MM.1S (cell line): ENCODE results near the gene CLINT1.

Experiments used
- DNase-seq: peaks from one replicate; pipeline ENCODE4 v3.0.0-alpha.2; 2015
- H2AFZ ChIP-seq: fragments of 300-600 bp; sonication (generic); 2 replicates; pipeline ENCODE4 v1.6.0; 2016; ENCODE audit warnings: antibody characterized with exemption, low read length
- H3F3A ChIP-seq: fragments of 300-600 bp; sonication (generic); 2 replicates; pipeline ENCODE4 v1.6.1; 2016; ENCODE audit warnings: mild to moderate bottlenecking, antibody characterized with exemption, low read length, moderate library complexity, mixed read lengths; ENCODE audit not compliant: insufficient read depth
- H3K27ac ChIP-seq: fragments of 300-600 bp; sonication (generic); 2 replicates; pipeline ENCODE4 v1.5.1; 2016; ENCODE audit warnings: mild to moderate bottlenecking, low read length
- H3K27me3 ChIP-seq: fragments of 300-600 bp; sonication (generic); replicated peaks from 2 replicates; pipeline ENCODE4 v1.6.0; 2016; ENCODE audit warnings: low read length; ENCODE audit not compliant: insufficient read depth
- H3K36me3 ChIP-seq: fragments of 300-600 bp; sonication (generic); replicated peaks from 2 replicates; pipeline ENCODE4 v1.6.1; 2016; ENCODE audit warnings: mild to moderate bottlenecking, low read length, mixed read lengths; ENCODE audit not compliant: insufficient read depth
- H3K4me1 ChIP-seq: fragments of 300-600 bp; sonication (generic); 2 replicates; pipeline ENCODE4 v1.6.1; 2016; ENCODE audit warnings: low read length, mixed read lengths
- H3K4me2 ChIP-seq: fragments of 300-600 bp; sonication (generic); 2 replicates; pipeline ENCODE4 v1.6.0; 2016; ENCODE audit warnings: low read depth, low read length
- H3K4me3 ChIP-seq: fragments of 300-600 bp; sonication (generic); 2 replicates; pipeline ENCODE4 v1.5.1; 2016; ENCODE audit warnings: low read length, mixed read lengths
- H3K79me2 ChIP-seq: fragments of 300-600 bp; sonication (generic); 2 replicates; pipeline ENCODE4 v1.6.1; 2016; ENCODE audit warnings: mixed run types, low read length, mixed read lengths
- H3K9ac ChIP-seq: fragments of 300-600 bp; sonication (generic); 2 replicates; pipeline ENCODE4 v1.6.1; 2016; ENCODE audit warnings: low read length, mixed read lengths
- H3K9me2 ChIP-seq: fragments of 300-600 bp; sonication (generic); replicated peaks from 2 replicates; pipeline ENCODE4 v1.6.1; 2016; ENCODE audit warnings: mild to moderate bottlenecking, low read length, mixed read lengths; ENCODE audit not compliant: insufficient read depth
- H3K9me3 ChIP-seq: fragments of 300-600 bp; sonication (generic); replicated peaks from 2 replicates; pipeline ENCODE4 v1.6.1; 2016; ENCODE audit warnings: mild to moderate bottlenecking, low read length, mixed read lengths; ENCODE audit not compliant: insufficient read depth
- H4K20me1 ChIP-seq: fragments of 300-600 bp; sonication (generic); 2 replicates; pipeline ENCODE4 v1.6.1; 2016; ENCODE audit warnings: mild to moderate bottlenecking, low read length, moderate library complexity, mixed read lengths; ENCODE audit not compliant: insufficient read depth
- EZH2 ChIP-seq: fragments of 300-600 bp; sonication (generic); optimal IDR thresholded peaks from 2 replicates; pipeline ENCODE3; 2017; ENCODE audit warnings: low read depth, mild to moderate bottlenecking, antibody characterized with exemption, low read length, mixed read lengths
- EZH2phosphoT487 ChIP-seq: fragments of 300-600 bp; sonication (generic); IDR thresholded peaks from 2 replicates; pipeline ENCODE4 v1.6.1; 2018; ENCODE audit warnings: antibody characterized with exemption, low read length
- TF ChIP-seq, protein P1 (sequence below): fragments of 300-600 bp; sonication (generic); IDR thresholded peaks from 2 replicates; pipeline ENCODE4 v1.5.1; 2016; ENCODE audit warnings: antibody characterized with exemption, low read length, mixed read lengths

The CLINT1 gene

DNA sequence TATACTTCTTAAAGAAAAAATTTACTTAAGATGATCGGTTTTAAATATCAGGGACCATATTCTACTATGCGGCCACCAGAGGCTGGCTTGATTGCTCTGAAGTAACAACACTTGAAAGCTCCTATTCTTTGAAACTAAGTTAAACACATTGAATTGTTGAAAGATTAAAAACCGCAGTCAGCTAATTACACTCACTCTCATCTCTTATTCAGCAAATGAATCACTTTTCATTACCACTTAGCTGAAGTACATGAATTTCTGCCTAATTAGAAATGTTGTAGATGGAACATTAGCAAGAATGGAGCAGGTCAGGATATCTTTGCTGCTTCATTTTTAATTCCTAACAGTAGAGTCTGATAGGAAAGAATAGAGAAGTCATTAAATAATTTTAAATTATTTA, 73.1 kb downstream of the CLINT1 start:
- H3K79me2 ChIP-seq: no peaks in the 10 kb centered on the region
- H3K27ac ChIP-seq: no peak overlapping the region
- H3K9ac ChIP-seq: no peak overlapping the region
- no peak overlapping the region for H2AFZ ChIP-seq
- H3K4me2 ChIP-seq: no peak overlapping the region
- H3K9me3 ChIP-seq: no peaks in the 10 kb centered on the region
- H3K27me3 ChIP-seq: no peaks in the 10 kb centered on the region
- H3K4me1 ChIP-seq: no peaks in the 10 kb centered on the region
- H3K4me3 ChIP-seq: no peak overlapping the region
- DNase-seq: no peak
- TF ChIP-seq EZH2 (no peak), EZH2phosphoT487 (no peak)
- TF ChIP-seq, protein P1, sequence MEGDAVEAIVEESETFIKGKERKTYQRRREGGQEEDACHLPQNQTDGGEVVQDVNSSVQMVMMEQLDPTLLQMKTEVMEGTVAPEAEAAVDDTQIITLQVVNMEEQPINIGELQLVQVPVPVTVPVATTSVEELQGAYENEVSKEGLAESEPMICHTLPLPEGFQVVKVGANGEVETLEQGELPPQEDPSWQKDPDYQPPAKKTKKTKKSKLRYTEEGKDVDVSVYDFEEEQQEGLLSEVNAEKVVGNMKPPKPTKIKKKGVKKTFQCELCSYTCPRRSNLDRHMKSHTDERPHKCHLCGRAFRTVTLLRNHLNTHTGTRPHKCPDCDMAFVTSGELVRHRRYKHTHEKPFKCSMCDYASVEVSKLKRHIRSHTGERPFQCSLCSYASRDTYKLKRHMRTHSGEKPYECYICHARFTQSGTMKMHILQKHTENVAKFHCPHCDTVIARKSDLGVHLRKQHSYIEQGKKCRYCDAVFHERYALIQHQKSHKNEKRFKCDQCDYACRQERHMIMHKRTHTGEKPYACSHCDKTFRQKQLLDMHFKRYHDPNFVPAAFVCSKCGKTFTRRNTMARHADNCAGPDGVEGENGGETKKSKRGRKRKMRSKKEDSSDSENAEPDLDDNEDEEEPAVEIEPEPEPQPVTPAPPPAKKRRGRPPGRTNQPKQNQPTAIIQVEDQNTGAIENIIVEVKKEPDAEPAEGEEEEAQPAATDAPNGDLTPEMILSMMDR: no peak
- H4K20me1 ChIP-seq: no peaks in the 10 kb centered on the region
- H3K36me3 ChIP-seq: peaks cover 3% of the 10 kb centered on the region; the same call in 1 of the 2 replicates
- no peaks in the 10 kb centered on the region for H3K9me2 ChIP-seq
- no peaks in the 10 kb centered on the region for H3F3A ChIP-seq

DNA sequence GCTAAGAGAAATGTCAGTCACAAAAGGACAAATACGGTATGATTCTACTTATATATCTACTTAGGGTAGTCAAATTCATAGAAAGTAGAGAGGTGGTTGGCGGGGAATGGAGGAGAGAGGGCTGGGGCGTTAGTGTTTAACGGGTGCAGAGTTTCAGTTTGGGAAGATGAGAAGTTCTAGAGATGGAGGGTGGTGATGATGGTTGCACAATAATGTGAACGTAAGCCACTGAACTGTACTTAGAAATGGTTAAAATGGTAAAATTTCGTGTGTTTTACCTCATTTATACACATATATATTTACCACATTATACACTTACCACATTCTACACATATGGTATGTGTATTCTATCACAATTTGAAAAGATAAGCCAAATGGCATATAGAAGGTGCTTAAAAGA, 79.7 kb downstream of the CLINT1 start:
- Histone ChIP-seq H2AFZ (no peak overlapping the region), H3K9me2 (no peaks in the 10 kb centered on the region), H3K4me2 (no peak overlapping the region), H3K9ac (no peak overlapping the region), H3K4me1 (no peaks in the 10 kb centered on the region), H3K4me3 (no peak overlapping the region), H3F3A (no peaks in the 10 kb centered on the region), H3K27ac (no peak overlapping the region), H3K79me2 (no peaks in the 10 kb centered on the region), H4K20me1 (no peaks in the 10 kb centered on the region), H3K27me3 (no peaks in the 10 kb centered on the region), H3K36me3 (no peaks in the 10 kb centered on the region), H3K9me3 (no peaks in the 10 kb centered on the region)
- DNase-seq: no peak
- TF ChIP-seq, protein P1: no peak
- no peak for TF ChIP-seq EZH2phosphoT487
- TF ChIP-seq EZH2: no peak

DNA sequence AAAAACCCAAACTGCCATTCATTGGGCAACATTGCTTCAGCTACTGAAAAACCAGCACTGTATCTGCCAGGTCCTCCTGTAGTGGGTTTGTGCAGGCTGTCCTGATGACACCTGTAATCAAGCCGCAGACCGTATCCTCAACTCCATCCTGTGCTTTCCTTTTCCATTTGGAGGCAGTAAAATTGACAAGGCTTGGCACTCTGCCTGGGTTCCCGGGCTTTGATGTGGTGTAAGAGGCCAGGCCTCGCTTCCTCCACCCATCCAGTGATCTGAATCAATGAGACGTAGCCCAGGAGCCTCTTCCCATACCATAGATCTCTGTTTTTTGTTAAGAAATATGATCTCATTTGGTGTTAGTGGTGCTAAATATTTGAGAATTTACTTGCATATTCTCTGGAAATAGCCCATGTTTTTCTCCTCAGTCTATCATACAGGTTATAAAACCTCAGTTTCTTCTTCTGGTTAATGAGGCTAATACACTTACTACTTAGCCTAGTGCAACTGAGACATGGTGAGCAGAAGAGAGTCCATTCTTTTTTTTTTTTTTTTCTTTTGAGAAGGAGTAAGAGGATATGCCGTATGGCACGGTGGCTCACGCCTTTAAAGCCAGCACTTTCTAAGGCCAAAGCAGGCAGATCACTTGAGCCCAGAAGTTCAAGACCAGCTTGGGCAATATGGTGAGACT, 80.7 kb downstream of the CLINT1 start:
- Histone ChIP-seq H3K9ac (no peak overlapping the region), H3K27me3 (no peaks in the 10 kb centered on the region), H3K4me2 (no peak overlapping the region), H3K9me3 (no peaks in the 10 kb centered on the region), H3K4me1 (no peaks in the 10 kb centered on the region), H3K36me3 (no peaks in the 10 kb centered on the region), H3K9me2 (no peaks in the 10 kb centered on the region), H3K27ac (no peak overlapping the region), H3K4me3 (no peak overlapping the region), H2AFZ (no peak overlapping the region), H4K20me1 (no peaks in the 10 kb centered on the region), H3K79me2 (no peaks in the 10 kb centered on the region), H3F3A (no peaks in the 10 kb centered on the region)
- no peak for DNase-seq
- TF ChIP-seq, protein P1: no peak
- TF ChIP-seq EZH2 (no peak), EZH2phosphoT487 (no peak)
